ENCODE data around the gene JAZF1. TPM values are rescaled to one million over a fixed set of nuclear protein-coding genes. Genes with fewer than 3 reads are reported as not detected.

Gene JAZF1
- total and polyA plus RNA-seq, 8 donors: 4.0 to 13.9 (median 6.0) TPM

- Histone ChIP-seq H3K4me3 (no peak overlapping the region), H3K9me3 (no peaks in the 10 kb centered on the region), H3K4me1 (no peaks in the 10 kb centered on the region), H3K27me3 (no peaks in the 10 kb centered on the region), H3K27ac (no peak overlapping the region), H3K36me3 (no peaks in the 10 kb centered on the region)
- FAIRE-seq (no peak), ATAC-seq (no peak), DNase-seq (no peak)
- intact Hi-C loops (cut with DNase I): no loop called here
- no peak for TF ChIP-seq CTCF (IDR thresholded peaks at IDR 0.05)
Observed at GRCh38 chr7:28002638-28003037, 178.0 kb downstream of the JAZF1 start.

GRCh38 chr7:28001896-28002295, 178.7 kb downstream of the JAZF1 start:
- no peaks in the 10 kb centered on the region for H3K4me1 ChIP-seq

GRCh38 chr7:27999829-28000228, 180.8 kb downstream of the JAZF1 start:
- no peaks in the 10 kb centered on the region for H3K4me1 ChIP-seq
- 72 to 83% methylated on average over 3 of the region's 3 CpGs for WGBS, 2 donors
- no peak for FAIRE-seq

More at GRCh38 chr7:28001896-28002295, 178.7 kb downstream of the JAZF1 start:
- Histone ChIP-seq H3K4me3 (no peak overlapping the region), H3K27ac (no peak overlapping the region), H3K36me3 (no peaks in the 10 kb centered on the region), H3K9me3 (no peaks in the 10 kb centered on the region), H3K27me3 (no peaks in the 10 kb centered on the region)
- intact Hi-C loops (cut with DNase I): no loop called here
- ATAC-seq (no peak), FAIRE-seq (no peak), DNase-seq (no peak)
- TF ChIP-seq CTCF (IDR thresholded peaks at IDR 0.05): no peak

GRCh38 chr7:27998382-27998781, 182.2 kb downstream of the JAZF1 start:
- Histone ChIP-seq H3K36me3 (no peaks in the 10 kb centered on the region), H3K4me3 (no peak overlapping the region), H3K9me3 (no peaks in the 10 kb centered on the region), H3K4me1 (no peaks in the 10 kb centered on the region), H3K27me3 (no peaks in the 10 kb centered on the region), H3K27ac (no peak overlapping the region)
- intact Hi-C loops (cut with DNase I): no loop called here
- TF ChIP-seq CTCF (IDR thresholded peaks at IDR 0.05): no peak
- DNase-seq (no peak), ATAC-seq (no peak), FAIRE-seq (no peak)
- 67 to 95% methylated on average over 2 of the region's 2 CpGs for WGBS, 2 donors

More at GRCh38 chr7:27999829-28000228, 180.8 kb downstream of the JAZF1 start:
- Histone ChIP-seq H3K36me3 (no peaks in the 10 kb centered on the region), H3K27ac (no peak overlapping the region), H3K9me3 (no peaks in the 10 kb centered on the region), H3K4me3 (no peak overlapping the region), H3K27me3 (no peaks in the 10 kb centered on the region)
- intact Hi-C loops (cut with DNase I): no loop called here
- ATAC-seq (no peak), DNase-seq (no peak)
- TF ChIP-seq CTCF (IDR thresholded peaks at IDR 0.05): no peak

- no peak for TF ChIP-seq CTCF (IDR thresholded peaks at IDR 0.05)
- intact Hi-C loops (cut with DNase I): no loop called here
- Histone ChIP-seq H3K4me3 (no peak overlapping the region), H3K36me3 (no peaks in the 10 kb centered on the region), H3K9me3 (no peaks in the 10 kb centered on the region), H3K27ac (no peak overlapping the region), H3K4me1 (peaks cover 0 to 9% (median 6%) of the 10 kb centered on the region in 3 donors), H3K27me3 (no peaks in the 10 kb centered on the region)
- no peak for DNase-seq
- FAIRE-seq: no peak
- WGBS, 2 donors: 100% methylated on average over 1 of the region's 1 CpG
- no peak for ATAC-seq
Observed at GRCh38 chr7:27997188-27997707, 183.3 kb downstream of the JAZF1 start.

Measured in pancreas (tissue), 10 donors.